ENCODE results near the gene CSH1. TPM values are rescaled to one million over a fixed set of nuclear protein-coding genes. Genes with fewer than 3 reads are reported as not detected.
"Not testable (repeated sequence)": the region's sequence is repeated elsewhere in the genome, so short reads cannot be mapped to it uniquely, and the experiment has no call there.

Gene CSH1
- total RNA-seq, 3 donors from 2014 or later (not counting 1 experiment from before 2014, with no cell fraction given) = not detected

DNA sequence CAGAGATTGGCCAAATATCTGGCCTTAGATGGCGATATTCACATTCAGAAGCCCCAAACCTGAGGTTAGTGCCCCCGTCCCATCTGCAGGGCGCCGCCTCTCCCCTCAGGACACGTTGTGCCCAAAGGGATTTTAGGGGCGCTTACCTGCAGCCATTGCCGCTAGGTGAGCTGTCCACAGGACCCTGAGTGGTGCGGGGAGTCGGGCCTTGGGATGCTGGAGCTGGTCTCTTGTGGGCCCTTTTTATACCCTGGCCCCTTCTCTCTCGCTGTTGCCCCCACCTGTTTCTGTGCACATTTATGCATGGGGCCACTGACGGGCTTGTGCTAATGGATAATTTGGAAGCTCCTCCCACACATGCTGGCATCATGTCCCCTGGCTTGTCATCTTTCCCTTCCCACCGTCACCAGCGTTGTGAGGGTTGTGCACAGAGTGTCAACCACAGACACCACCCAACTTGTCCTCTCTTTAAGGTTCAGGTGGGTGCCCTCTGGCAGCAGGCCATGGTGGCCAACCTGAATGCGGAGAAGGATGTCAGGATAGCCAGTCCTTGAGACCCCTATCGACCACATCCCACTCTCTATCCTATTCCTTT lies 14.8 kb upstream of the CSH1 start, which contains the start of gene CSHL1:
Gene CSHL1, minus strand, starts transcription at position 218 of the 595 bp plus-strand sequence. Its CDS starts 62 bp downstream, at position 156.
- no peaks in the 10 kb centered on the region for H3K27me3 ChIP-seq (ENCODE audit: control insufficient read depth, insufficient read depth, low read length)
- WGBS (ENCODE audit: insufficient coverage) = 80% methylated on average over 14 of the region's 15 CpGs
- no peaks in the 10 kb centered on the region for H3K9me3 ChIP-seq (ENCODE audit: control insufficient read depth, insufficient read depth, low read length)
- no peak within 1 kb of the TSS for H3K4me3 ChIP-seq (ENCODE audit: low read length)
- Mint-ChIP-seq H3K36me3 (no peaks in the 10 kb centered on the region), H3K9me3 (no peaks in the 10 kb centered on the region), H3K27me3 (ENCODE audit: low read depth in 2 of 2) (peaks cover 0 to 5% of the 10 kb centered on the region in 2 donors), H3K27ac (no peak within 1 kb of the TSS), H3K4me1 (peaks cover 5% of the 10 kb centered on the region in 2 donors), H3K4me3 (no peak within 1 kb of the TSS)
- ATAC-seq (no peak), DNase-seq (no peak)
- TF ChIP-seq, protein P1, sequence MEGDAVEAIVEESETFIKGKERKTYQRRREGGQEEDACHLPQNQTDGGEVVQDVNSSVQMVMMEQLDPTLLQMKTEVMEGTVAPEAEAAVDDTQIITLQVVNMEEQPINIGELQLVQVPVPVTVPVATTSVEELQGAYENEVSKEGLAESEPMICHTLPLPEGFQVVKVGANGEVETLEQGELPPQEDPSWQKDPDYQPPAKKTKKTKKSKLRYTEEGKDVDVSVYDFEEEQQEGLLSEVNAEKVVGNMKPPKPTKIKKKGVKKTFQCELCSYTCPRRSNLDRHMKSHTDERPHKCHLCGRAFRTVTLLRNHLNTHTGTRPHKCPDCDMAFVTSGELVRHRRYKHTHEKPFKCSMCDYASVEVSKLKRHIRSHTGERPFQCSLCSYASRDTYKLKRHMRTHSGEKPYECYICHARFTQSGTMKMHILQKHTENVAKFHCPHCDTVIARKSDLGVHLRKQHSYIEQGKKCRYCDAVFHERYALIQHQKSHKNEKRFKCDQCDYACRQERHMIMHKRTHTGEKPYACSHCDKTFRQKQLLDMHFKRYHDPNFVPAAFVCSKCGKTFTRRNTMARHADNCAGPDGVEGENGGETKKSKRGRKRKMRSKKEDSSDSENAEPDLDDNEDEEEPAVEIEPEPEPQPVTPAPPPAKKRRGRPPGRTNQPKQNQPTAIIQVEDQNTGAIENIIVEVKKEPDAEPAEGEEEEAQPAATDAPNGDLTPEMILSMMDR (IDR thresholded peaks at IDR 0.05) = no peak
- no peak within 1 kb of the TSS for H3K27ac ChIP-seq (ENCODE audit: low read length)
- H3K4me1 ChIP-seq (ENCODE audit: control insufficient read depth, insufficient read depth, low read length) = peaks cover 6% of the 10 kb centered on the region
- intact Hi-C loops (cut with micrococcal nuclease) = no loop called here
- H3K36me3 ChIP-seq (ENCODE audit: control insufficient read depth, insufficient read depth, low read length) = no peaks in the 10 kb centered on the region

DNA sequence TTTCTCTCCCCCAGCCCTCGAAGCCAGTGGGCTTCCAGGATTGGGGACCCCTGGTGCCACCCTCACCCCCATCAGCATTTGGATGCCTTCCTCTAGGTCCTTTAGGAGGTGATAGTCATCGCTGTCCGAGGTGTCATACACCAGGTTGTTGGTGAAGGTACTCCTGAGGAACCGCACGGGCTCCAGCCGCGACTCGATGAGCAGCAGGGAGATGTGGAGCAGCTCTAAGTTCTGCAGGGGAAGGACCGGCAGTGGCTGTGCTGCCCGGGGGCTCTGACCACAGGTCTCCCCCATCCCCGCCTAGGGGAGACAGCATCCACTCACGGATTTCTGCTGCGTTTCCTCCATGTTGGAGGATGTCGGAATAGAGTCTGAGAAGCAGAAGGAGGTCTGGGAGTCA lies 13.7 kb upstream of the CSH1 start:
- Mint-ChIP-seq H3K9me3 (no peaks in the 10 kb centered on the region), H3K27ac (no peak overlapping the region), H3K36me3 (no peaks in the 10 kb centered on the region), H3K4me1 (peaks cover 5% of the 10 kb centered on the region in 2 donors), H3K27me3 (ENCODE audit: low read depth in 2 of 2) (peaks cover 0 to 5% of the 10 kb centered on the region in 2 donors), H3K4me3 (no peak overlapping the region)
- no peak for DNase-seq
- TF ChIP-seq, protein P1 (IDR thresholded peaks at IDR 0.05) = no peak
- intact Hi-C loops (cut with micrococcal nuclease) = no loop called here
- ATAC-seq = no peak
- Histone ChIP-seq H3K36me3 (ENCODE audit: control insufficient read depth, insufficient read depth, low read length) (no peaks in the 10 kb centered on the region), H3K27me3 (ENCODE audit: control insufficient read depth, insufficient read depth, low read length) (no peaks in the 10 kb centered on the region), H3K27ac (ENCODE audit: low read length) (no peak overlapping the region), H3K4me1 (ENCODE audit: control insufficient read depth, insufficient read depth, low read length) (peaks cover 4% of the 10 kb centered on the region), H3K9me3 (ENCODE audit: control insufficient read depth, insufficient read depth, low read length) (no peaks in the 10 kb centered on the region), H3K4me3 (ENCODE audit: low read length) (no peak overlapping the region)
- 89% methylated on average over 14 of the region's 14 CpGs for WGBS (ENCODE audit: insufficient coverage)

DNA sequence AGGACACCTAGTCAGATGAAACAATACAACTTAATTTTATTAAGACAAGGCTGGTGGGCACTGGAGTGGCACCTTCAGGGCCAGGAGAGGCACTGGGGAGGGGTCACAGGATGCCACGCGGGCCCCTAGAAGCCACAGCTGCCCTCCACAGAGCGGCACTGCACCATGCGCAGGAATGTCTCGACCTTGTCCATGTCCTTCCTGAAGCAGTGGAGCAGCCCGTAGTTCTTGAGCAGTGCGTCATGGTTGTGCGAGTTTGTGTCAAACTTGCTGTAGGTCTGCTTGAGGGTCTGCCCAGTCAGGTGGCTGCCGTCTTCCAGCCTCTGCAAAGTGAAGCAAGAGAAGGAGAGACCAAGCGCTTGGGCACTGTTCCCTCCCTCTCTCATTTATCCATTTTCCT lies 13.2 kb upstream of the CSH1 start:
- H3K9me3 Mint-ChIP-seq; H3K4me3 Mint-ChIP-seq; H3K27me3 ChIP-seq (ENCODE audit: control insufficient read depth, insufficient read depth, low read length); H3K27ac Mint-ChIP-seq; H3K4me3 ChIP-seq (ENCODE audit: low read length); H3K4me1 Mint-ChIP-seq; H3K9me3 ChIP-seq (ENCODE audit: control insufficient read depth, insufficient read depth, low read length); intact Hi-C loops (cut with micrococcal nuclease); H3K27ac ChIP-seq (ENCODE audit: low read length); DNase-seq; H3K4me1 ChIP-seq (ENCODE audit: control insufficient read depth, insufficient read depth, low read length); H3K36me3 ChIP-seq (ENCODE audit: control insufficient read depth, insufficient read depth, low read length); H3K36me3 Mint-ChIP-seq; H3K27me3 Mint-ChIP-seq (ENCODE audit: low read depth in 2 of 2); ATAC-seq: not testable (repeated sequence)
- WGBS (ENCODE audit: insufficient coverage) = 87% methylated on average over 8 of the region's 10 CpGs

DNA sequence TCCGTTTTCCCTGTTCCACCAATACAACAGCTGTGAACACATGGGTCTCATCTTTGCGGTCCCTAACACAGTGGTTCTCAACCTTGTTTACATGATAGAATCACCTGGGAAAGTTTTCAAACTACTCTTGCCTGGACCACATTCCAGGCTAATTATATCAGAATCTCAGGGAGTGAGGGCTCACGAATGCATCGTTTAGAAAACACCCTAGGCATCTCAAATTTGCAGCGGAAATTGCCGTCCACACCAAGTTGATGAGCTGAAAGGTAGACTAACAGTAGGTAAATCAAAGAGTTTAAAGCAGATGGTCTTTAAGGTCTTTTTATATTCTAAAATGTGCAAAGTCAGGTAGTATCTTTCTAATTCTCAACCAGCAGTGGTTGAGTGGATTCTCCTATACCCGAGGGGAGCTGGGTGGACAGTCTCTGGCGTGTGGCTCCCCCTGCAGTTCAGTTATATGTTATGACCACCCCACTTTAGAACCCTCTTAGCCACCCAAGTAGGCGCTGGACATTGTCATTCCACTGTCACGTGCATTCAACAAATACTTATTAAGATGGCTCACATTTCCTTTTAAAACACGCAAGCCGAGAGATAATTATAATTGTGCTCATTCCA lies 10.9 kb upstream of the CSH1 start:
- intact Hi-C loops (cut with micrococcal nuclease); H3K27me3 Mint-ChIP-seq (ENCODE audit: low read depth in 2 of 2); H3K4me1 Mint-ChIP-seq; H3K4me3 Mint-ChIP-seq; H3K27ac Mint-ChIP-seq; H3K4me1 ChIP-seq (ENCODE audit: control insufficient read depth, insufficient read depth, low read length); H3K4me3 ChIP-seq (ENCODE audit: low read length); H3K27ac ChIP-seq (ENCODE audit: low read length); H3K36me3 ChIP-seq (ENCODE audit: control insufficient read depth, insufficient read depth, low read length); H3K27me3 ChIP-seq (ENCODE audit: control insufficient read depth, insufficient read depth, low read length); H3K36me3 Mint-ChIP-seq; H3K9me3 ChIP-seq (ENCODE audit: control insufficient read depth, insufficient read depth, low read length); H3K9me3 Mint-ChIP-seq: not testable (repeated sequence)
- WGBS (ENCODE audit: insufficient coverage) = 95% methylated on average over 6 of the region's 12 CpGs
- ATAC-seq = peak in 2 of 3 donors; percentile 47 to 55
- peak in 1 of 2 donors; percentile 33 for DNase-seq

DNA sequence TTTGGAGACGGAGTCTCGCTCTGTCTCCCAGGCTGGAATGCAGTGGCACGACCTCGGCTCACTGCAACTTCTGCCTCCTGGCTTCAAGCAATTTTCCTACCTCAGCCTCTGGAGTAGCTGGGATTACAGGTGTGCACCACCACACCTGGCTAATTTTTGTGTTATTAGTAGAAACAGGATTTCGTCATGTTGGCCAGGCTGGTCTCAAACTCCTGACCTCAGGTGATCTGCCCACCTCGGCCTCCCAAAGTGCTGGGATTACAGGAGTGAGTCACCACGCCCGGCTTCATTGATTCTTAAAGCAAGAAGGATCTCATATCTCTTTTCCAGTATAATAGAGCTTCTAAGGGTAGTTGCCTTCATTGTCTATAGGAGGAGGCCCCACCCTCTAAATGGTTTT lies 8.4 kb upstream of the CSH1 start:
- intact Hi-C loops (cut with micrococcal nuclease); H3K4me3 Mint-ChIP-seq; H3K36me3 Mint-ChIP-seq; H3K9me3 Mint-ChIP-seq; ATAC-seq; H3K4me1 ChIP-seq (ENCODE audit: control insufficient read depth, insufficient read depth, low read length); H3K4me1 Mint-ChIP-seq; H3K36me3 ChIP-seq (ENCODE audit: control insufficient read depth, insufficient read depth, low read length); H3K4me3 ChIP-seq (ENCODE audit: low read length); H3K27ac Mint-ChIP-seq; H3K27ac ChIP-seq (ENCODE audit: low read length); H3K27me3 Mint-ChIP-seq (ENCODE audit: low read depth in 2 of 2); H3K9me3 ChIP-seq (ENCODE audit: control insufficient read depth, insufficient read depth, low read length); H3K27me3 ChIP-seq (ENCODE audit: control insufficient read depth, insufficient read depth, low read length); DNase-seq: not testable (repeated sequence)
- 94% methylated on average over 7 of the region's 8 CpGs for WGBS (ENCODE audit: insufficient coverage)
